Measurements from ENCODE around the gene ANKRD13D.

The ANKRD13D gene

DNA sequence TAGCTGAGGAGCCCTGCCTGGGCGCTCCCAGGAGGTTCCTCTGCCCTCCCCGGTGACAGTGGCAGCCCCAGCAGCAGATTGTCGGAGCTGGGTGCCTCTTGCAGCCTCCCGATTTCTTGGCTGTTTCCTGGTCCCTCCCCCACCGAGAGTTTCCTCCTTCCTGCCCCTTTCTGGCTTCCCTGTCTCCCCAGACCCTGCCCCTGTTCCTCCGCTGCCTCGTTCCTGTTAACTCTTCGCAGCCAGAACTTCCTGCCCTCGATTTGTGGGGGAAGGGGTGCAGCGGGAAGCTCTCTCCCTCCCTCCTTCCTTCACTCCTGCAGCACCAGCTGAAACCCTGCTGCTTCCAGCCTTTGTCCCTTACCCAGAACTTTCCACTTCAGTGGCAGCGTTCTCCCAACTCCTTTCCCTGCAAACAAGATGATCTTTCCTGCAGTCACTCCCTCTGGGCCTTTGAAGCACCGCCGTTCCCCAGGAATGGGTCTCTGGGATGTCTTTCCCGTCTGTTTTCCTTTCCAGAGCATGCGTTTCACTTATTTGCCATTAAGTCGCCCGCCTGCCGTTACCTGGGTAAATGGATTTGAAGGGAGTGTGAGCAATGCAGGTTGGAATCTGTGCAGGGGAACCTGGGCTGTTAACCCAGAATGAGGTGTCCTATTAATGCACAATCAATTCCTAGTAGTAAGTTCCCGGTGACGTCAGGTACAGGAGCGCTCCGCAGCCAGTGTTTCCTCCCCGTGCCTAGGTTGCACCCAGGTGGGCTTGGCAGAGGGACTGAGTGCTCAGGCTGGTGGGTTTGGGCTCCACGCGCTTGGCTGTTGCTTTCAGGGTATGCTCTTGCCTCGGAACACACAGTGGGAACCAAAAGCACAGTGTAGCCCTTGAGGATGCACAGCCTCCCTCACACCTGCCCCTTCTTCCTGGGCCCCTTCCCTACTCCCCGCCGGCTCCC is 18.6 kb upstream of the ANKRD13D start:
- no peaks in the 10 kb centered on the region for H3K9me3 ChIP-seq (ENCODE audit: control insufficient read depth, insufficient read depth, low read length)
- H3K27me3 ChIP-seq (ENCODE audit: control insufficient read depth, low read length) = no peaks in the 10 kb centered on the region
- H3K9me2 ChIP-seq (replicated peaks; ENCODE audit: control insufficient read depth, low read length) = no peaks in the 10 kb centered on the region
- H3K4me3 ChIP-seq (ENCODE audit: low read length) = peak overlapping the region; percentile 91
- TF ChIP-seq, protein P1, sequence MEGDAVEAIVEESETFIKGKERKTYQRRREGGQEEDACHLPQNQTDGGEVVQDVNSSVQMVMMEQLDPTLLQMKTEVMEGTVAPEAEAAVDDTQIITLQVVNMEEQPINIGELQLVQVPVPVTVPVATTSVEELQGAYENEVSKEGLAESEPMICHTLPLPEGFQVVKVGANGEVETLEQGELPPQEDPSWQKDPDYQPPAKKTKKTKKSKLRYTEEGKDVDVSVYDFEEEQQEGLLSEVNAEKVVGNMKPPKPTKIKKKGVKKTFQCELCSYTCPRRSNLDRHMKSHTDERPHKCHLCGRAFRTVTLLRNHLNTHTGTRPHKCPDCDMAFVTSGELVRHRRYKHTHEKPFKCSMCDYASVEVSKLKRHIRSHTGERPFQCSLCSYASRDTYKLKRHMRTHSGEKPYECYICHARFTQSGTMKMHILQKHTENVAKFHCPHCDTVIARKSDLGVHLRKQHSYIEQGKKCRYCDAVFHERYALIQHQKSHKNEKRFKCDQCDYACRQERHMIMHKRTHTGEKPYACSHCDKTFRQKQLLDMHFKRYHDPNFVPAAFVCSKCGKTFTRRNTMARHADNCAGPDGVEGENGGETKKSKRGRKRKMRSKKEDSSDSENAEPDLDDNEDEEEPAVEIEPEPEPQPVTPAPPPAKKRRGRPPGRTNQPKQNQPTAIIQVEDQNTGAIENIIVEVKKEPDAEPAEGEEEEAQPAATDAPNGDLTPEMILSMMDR (IDR thresholded peaks at IDR 0.05; ENCODE audit: low read depth, low read length, poor library complexity, severe bottlenecking) = no peak
- no peak for TF ChIP-seq EZH2phosphoT487 (IDR thresholded peaks at IDR 0.05; ENCODE audit: borderline replicate concordance, low read length)
- H3K27ac ChIP-seq (ENCODE audit: low read depth, low read length) = peak overlapping the region; percentile 100
- H4K20me1 ChIP-seq (ENCODE audit: control insufficient read depth, insufficient read depth, low read depth, low read length) = peaks cover 4% of the 10 kb centered on the region
- H3K79me2 ChIP-seq (ENCODE audit: control insufficient read depth, low read length) = peaks cover 96% of the 10 kb centered on the region
- H3K36me3 ChIP-seq (ENCODE audit: control insufficient read depth, low read length) = peaks cover 87% of the 10 kb centered on the region
- H3K4me2 ChIP-seq (ENCODE audit: low read length) = peak overlapping the region; percentile 100
- peaks cover 49% of the 10 kb centered on the region for H3F3A ChIP-seq (ENCODE audit: control insufficient read depth, insufficient read depth)
- peaks cover 86% of the 10 kb centered on the region for H3K4me1 ChIP-seq (ENCODE audit: control insufficient read depth, low read length)

GRCh38 chr11:67271205-67271540 is 17.9 kb upstream of the ANKRD13D start:
- peak overlapping the region; percentile 91 for H3K4me3 ChIP-seq (ENCODE audit: low read length)
- peak overlapping the region; percentile 100 for H3K27ac ChIP-seq (ENCODE audit: low read depth, low read length)
- no peaks in the 10 kb centered on the region for H3K9me2 ChIP-seq (replicated peaks; ENCODE audit: control insufficient read depth, low read length)
- H3K27me3 ChIP-seq (ENCODE audit: control insufficient read depth, low read length) = no peaks in the 10 kb centered on the region
- H3K9me3 ChIP-seq (ENCODE audit: control insufficient read depth, insufficient read depth, low read length) = no peaks in the 10 kb centered on the region
- no peak for TF ChIP-seq EZH2phosphoT487 (IDR thresholded peaks at IDR 0.05; ENCODE audit: borderline replicate concordance, low read length)
- TF ChIP-seq, protein P1 (IDR thresholded peaks at IDR 0.05; ENCODE audit: low read depth, low read length, poor library complexity, severe bottlenecking) = no peak
- H4K20me1 ChIP-seq (ENCODE audit: control insufficient read depth, insufficient read depth, low read depth, low read length) = peaks cover 4% of the 10 kb centered on the region
- H3F3A ChIP-seq (ENCODE audit: control insufficient read depth, insufficient read depth) = peaks cover 54% of the 10 kb centered on the region
- H3K4me1 ChIP-seq (ENCODE audit: control insufficient read depth, low read length) = peaks cover 87% of the 10 kb centered on the region
- peaks cover 91% of the 10 kb centered on the region for H3K36me3 ChIP-seq (ENCODE audit: control insufficient read depth, low read length)
- peaks cover 97% of the 10 kb centered on the region for H3K79me2 ChIP-seq (ENCODE audit: control insufficient read depth, low read length)
- H3K4me2 ChIP-seq (ENCODE audit: low read length) = peak overlapping the region; percentile 100

GRCh38 chr11:67271541-67272284 is 17.4 kb upstream of the ANKRD13D start:
- TF ChIP-seq EZH2phosphoT487 (IDR thresholded peaks at IDR 0.05; ENCODE audit: borderline replicate concordance, low read length) = no peak
- TF ChIP-seq, protein P1 (IDR thresholded peaks at IDR 0.05; ENCODE audit: low read depth, low read length, poor library complexity, severe bottlenecking) = no peak
- H3K4me2 ChIP-seq (ENCODE audit: low read length) = peak overlapping the region; percentile 100
- H3K36me3 ChIP-seq (ENCODE audit: control insufficient read depth, low read length) = peaks cover 95% of the 10 kb centered on the region
- H3K9me2 ChIP-seq (replicated peaks; ENCODE audit: control insufficient read depth, low read length) = no peaks in the 10 kb centered on the region
- no peaks in the 10 kb centered on the region for H3K27me3 ChIP-seq (ENCODE audit: control insufficient read depth, low read length)
- H3F3A ChIP-seq (ENCODE audit: control insufficient read depth, insufficient read depth) = peaks cover 60% of the 10 kb centered on the region
- H3K4me3 ChIP-seq (ENCODE audit: low read length) = peak overlapping the region; percentile 91
- H3K27ac ChIP-seq (ENCODE audit: low read depth, low read length) = peak overlapping the region; percentile 100
- peaks cover 4% of the 10 kb centered on the region for H4K20me1 ChIP-seq (ENCODE audit: control insufficient read depth, insufficient read depth, low read depth, low read length)
- H3K79me2 ChIP-seq (ENCODE audit: control insufficient read depth, low read length) = peaks cover 100% of the 10 kb centered on the region
- no peaks in the 10 kb centered on the region for H3K9me3 ChIP-seq (ENCODE audit: control insufficient read depth, insufficient read depth, low read length)
- peaks cover 92% of the 10 kb centered on the region for H3K4me1 ChIP-seq (ENCODE audit: control insufficient read depth, low read length)
